ENCODE results near the gene SBF1. TPM values are rescaled to one million over a fixed set of nuclear protein-coding genes. Genes with fewer than 3 reads are reported as not detected.

SBF1 gene
- total RNA-seq, 2 donors from 2014 or later = 60.2 to 77.5 TPM

DNA sequence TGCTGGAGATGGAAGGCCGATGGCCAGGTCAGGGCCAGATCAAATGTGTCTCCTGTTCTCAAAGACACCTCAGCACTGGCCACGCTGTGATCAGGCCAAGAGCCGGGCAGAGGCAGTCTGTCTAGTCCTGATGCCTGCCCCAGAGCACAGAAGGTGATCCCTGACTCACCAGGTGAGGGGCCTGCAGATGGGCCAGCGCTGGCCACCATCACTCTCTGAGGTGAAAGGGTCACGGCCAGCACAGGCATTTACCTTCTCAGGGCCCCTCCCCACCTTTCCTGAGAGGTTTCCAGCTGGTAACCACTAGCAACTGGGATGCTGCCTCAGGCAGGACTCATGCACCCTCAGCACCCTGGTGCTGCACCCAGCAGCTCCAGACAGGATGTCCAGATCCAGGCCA lies 2.9 kb downstream of the SBF1 start:
- no peak overlapping the region for H3K27ac ChIP-seq
- peaks cover 56% of the 10 kb centered on the region for H3K4me1 ChIP-seq
- ATAC-seq (no peak), DNase-seq (no peak)
- intact Hi-C loops (cut with DNase I) = no loop called here
- WGBS, 2 donors = 50 to 76% methylated on average over 1 to 5 of the region's 5 CpGs
- H3K27me3 ChIP-seq = no peaks in the 10 kb centered on the region
- H3K4me3 ChIP-seq = no peak overlapping the region
- TF ChIP-seq POLR2A (IDR thresholded peaks at IDR 0.05) = no peak
- TF ChIP-seq, protein P1, sequence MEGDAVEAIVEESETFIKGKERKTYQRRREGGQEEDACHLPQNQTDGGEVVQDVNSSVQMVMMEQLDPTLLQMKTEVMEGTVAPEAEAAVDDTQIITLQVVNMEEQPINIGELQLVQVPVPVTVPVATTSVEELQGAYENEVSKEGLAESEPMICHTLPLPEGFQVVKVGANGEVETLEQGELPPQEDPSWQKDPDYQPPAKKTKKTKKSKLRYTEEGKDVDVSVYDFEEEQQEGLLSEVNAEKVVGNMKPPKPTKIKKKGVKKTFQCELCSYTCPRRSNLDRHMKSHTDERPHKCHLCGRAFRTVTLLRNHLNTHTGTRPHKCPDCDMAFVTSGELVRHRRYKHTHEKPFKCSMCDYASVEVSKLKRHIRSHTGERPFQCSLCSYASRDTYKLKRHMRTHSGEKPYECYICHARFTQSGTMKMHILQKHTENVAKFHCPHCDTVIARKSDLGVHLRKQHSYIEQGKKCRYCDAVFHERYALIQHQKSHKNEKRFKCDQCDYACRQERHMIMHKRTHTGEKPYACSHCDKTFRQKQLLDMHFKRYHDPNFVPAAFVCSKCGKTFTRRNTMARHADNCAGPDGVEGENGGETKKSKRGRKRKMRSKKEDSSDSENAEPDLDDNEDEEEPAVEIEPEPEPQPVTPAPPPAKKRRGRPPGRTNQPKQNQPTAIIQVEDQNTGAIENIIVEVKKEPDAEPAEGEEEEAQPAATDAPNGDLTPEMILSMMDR (IDR thresholded peaks at IDR 0.05) = no peak
- H3K9me3 ChIP-seq = no peaks in the 10 kb centered on the region
- peaks cover 1 to 5% of the 10 kb centered on the region in 2 donors for H3K36me3 ChIP-seq (replicated peaks in 1 of 2; ENCODE audit: insufficient read depth in 1 of 2, low read depth in 2 of 2)

DNA sequence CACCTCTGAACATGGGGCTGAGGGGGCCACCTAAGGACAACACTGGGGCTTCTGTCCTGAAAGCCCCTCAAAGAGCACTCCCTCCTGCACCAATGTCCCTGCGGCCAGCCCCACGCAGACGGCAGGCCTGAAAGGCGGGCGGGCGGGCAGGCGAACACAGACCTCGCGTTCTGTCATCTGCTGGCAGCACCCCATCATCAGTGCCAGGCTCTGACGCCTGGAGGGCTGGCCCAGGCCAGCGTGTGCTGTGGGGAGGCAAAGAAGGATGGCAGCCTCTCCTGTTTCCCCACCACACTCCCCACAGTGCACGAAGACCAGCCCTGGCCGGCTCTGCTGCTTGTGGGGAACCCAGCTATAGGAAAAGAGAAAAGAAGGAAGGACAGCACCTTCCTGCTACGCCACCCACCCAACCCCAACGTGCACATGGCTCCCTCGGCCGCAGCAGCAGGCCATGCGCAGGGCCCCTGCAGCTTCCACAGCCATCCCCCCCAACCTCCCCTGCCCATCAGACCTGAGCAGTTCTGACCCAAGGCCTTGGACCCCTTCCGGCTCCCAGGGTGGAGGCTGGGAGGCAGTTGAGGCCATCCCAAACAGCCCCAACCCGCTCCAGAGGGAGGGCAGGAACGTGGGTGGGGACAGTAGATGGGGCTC lies 3.5 kb downstream of the SBF1 start:
- H3K27ac ChIP-seq = no peak overlapping the region
- peaks cover 8 to 11% of the 10 kb centered on the region in 2 donors for H3K36me3 ChIP-seq (replicated peaks in 1 of 2; ENCODE audit: insufficient read depth in 1 of 2, low read depth in 2 of 2)
- H3K4me3 ChIP-seq = no peak overlapping the region
- 78 to 79% methylated on average over 5 to 21 of the region's 21 CpGs for WGBS, 2 donors
- intact Hi-C loops (cut with DNase I) = no loop called here
- H3K4me1 ChIP-seq = peaks cover 56% of the 10 kb centered on the region
- no peaks in the 10 kb centered on the region for H3K9me3 ChIP-seq
- ATAC-seq = no peak
- TF ChIP-seq POLR2A (IDR thresholded peaks at IDR 0.05) = no peak
- TF ChIP-seq, protein P1 (IDR thresholded peaks at IDR 0.05) = no peak
- DNase-seq = no peak
- no peaks in the 10 kb centered on the region for H3K27me3 ChIP-seq

DNA sequence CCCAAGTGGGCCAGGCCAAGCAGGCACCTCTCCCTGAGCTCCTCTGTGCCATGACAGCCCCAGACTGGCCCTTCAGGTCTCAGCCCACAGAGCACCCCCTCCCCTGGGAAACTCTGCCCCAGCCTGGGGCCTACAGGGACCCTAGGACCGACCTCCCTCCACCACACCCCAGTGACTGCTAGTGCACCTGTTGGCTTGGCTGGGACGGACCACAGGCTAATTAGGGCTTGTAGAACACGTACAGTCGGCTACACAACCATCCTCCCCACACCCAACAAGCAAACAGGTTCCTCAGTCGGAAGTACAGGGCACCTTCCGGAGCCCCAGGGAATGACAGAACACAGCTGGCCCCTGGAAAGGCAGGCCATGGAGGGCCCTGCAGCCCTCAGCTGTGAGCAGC lies 4.3 kb downstream of the SBF1 start:
- Histone ChIP-seq H3K36me3 (replicated peaks in 1 of 2; ENCODE audit: insufficient read depth in 1 of 2, low read depth in 2 of 2) (peaks cover 16 to 19% of the 10 kb centered on the region in 2 donors), H3K27me3 (no peaks in the 10 kb centered on the region), H3K9me3 (no peaks in the 10 kb centered on the region), H3K4me3 (no peak overlapping the region), H3K4me1 (peaks cover 54% of the 10 kb centered on the region), H3K27ac (peak overlapping the region in 2 of 4 donors; percentile 9 to 46)
- no peak for ATAC-seq
- no peak for TF ChIP-seq POLR2A (IDR thresholded peaks at IDR 0.05)
- TF ChIP-seq, protein P1 (IDR thresholded peaks at IDR 0.05) = no peak
- WGBS, 2 donors = 51% methylated on average over 6 of the region's 6 CpGs; no CpG with 5 or more reads in 1 of the 2 donors
- no peak for DNase-seq
- intact Hi-C loops (cut with DNase I) = no loop called here

DNA sequence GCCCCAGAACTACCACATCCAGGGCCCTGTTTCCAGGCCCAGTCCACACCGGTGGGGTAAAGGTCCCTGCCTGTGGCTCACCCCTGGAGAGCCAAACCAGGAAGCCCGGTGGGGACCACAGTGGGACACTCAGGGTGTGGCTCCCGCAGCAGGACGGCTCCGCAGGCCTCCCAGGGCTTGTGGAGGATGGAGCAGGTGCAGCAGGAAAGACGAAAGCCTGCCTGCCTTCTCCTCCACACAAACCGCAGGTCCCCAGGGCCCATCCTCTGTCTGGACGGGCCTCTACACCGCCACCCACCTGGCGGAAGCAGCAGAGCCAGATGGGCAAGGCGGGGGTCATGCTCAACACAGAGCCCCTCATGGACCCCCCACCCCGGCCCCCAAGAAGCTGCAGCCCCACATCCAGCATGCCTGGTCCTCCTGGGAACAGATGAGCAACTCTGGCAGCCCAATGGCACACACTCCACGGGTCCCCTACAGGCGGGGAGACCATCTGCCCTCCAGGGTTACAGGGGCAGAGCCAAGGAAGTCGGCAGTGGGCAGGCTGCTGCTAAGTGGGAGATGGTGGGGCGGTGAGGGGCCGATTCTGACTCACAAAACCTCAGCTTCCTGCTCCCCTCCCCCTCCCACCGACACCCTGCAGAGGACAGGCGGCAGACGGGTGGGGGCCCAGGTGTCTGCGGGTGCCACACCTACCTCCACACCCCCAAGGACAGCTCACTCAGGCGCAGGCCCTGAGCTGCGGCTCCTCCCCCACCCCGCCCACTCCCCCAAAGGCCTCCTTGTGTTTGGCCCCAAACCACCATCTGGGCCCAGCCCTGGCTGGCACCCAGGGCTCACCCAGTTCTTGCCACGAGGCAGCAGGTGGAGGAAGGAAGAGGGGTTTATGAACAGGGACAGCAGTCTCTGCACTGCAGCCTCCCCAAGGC lies 5.2 kb downstream of the SBF1 start:
- H3K27ac ChIP-seq = peak overlapping the region in 3 of 4 donors; percentile 9 to 46 (median 16)
- intact Hi-C loops (cut with DNase I) = loop anchor here (5.0 kb wide), 1 partner anchor 33 kb away; no protein-coding TSS in a partner anchor
- H3K36me3 ChIP-seq (replicated peaks in 1 of 2; ENCODE audit: insufficient read depth in 1 of 2, low read depth in 2 of 2) = peaks cover 18 to 25% of the 10 kb centered on the region in 2 donors
- peak; percentile 6 for ATAC-seq
- H3K4me1 ChIP-seq = peaks cover 50% of the 10 kb centered on the region
- 36 to 100% methylated on average over 3 to 25 of the region's 25 CpGs for WGBS, 2 donors
- TF ChIP-seq, protein P1 (IDR thresholded peaks at IDR 0.05) = no peak
- no peak for TF ChIP-seq POLR2A (IDR thresholded peaks at IDR 0.05)
- H3K4me3 ChIP-seq = no peak overlapping the region
- no peaks in the 10 kb centered on the region for H3K9me3 ChIP-seq
- peak; percentile 47 to 80 (median 77) for DNase-seq
- no peaks in the 10 kb centered on the region for H3K27me3 ChIP-seq

Data from body of pancreas (tissue), 4 donors.